Spinal cord (tissue), 10 donors: ENCODE results near the gene CCN5. TPM values are rescaled to one million over a fixed set of nuclear protein-coding genes. Genes with fewer than 3 reads are reported as not detected.

ENCODE experiments used
- DNase-seq, 6 donors: peaks; one replicate each; pipeline versions ENCODE4 v3.0.0 to v3.0.0-alpha.2; 2013 to 2015; ENCODE audit warnings: low spot score in 6 of 6, low read depth in 4 of 6
- H3K27ac ChIP-seq: one replicate; pipeline ENCODE4 v1.5.1; 2013; ENCODE audit warnings: low read depth, low read length, control low read depth
- H3K27me3 ChIP-seq: one replicate; pipeline ENCODE4 v1.6.1; 2013; ENCODE audit warnings: low read length; ENCODE audit not compliant: control insufficient read depth, insufficient read depth
- H3K36me3 ChIP-seq: one replicate; pipeline ENCODE4 v1.6.1; 2013; ENCODE audit warnings: low read length; ENCODE audit not compliant: control insufficient read depth, insufficient read depth
- H3K4me1 ChIP-seq: one replicate; pipeline ENCODE4 v1.6.1; 2013; ENCODE audit warnings: low read length; ENCODE audit not compliant: control insufficient read depth, insufficient read depth
- H3K4me3 ChIP-seq: one replicate; pipeline ENCODE4 v1.5.1; 2013; ENCODE audit warnings: low read depth, low read length, control low read depth
- H3K9me3 ChIP-seq: one replicate; pipeline ENCODE4 v1.6.1; 2013; ENCODE audit warnings: low read length; ENCODE audit not compliant: control insufficient read depth, insufficient read depth
- WGBS: methylation state at CpG from one replicate; pipeline ENCODE4 v1.1.5; 2013; ENCODE audit warnings: missing lambda C conversion rate; ENCODE audit not compliant: insufficient coverage; 5-methylcytosine and 5-hydroxymethylcytosine counted together
- polyA plus RNA-seq, 2 donors: library from polyadenylated mRNA; unstranded; fragments of 120-200 nt; gene quantifications; one replicate each; pipeline ENCODE4 v1.2.1, GENCODE V29; 2013; ENCODE audit not compliant: insufficient read length in 2 of 2
- total RNA-seq, 2 donors: library from RNA; depleted of rRNA in 1 of 2; stranded (reverse); fragments of 120-200 nt in 1 of 2; fragments of >200 nt in 1 of 2; gene quantifications; one replicate each; pipeline versions ENCODE4 v1.2.3 to v1.2.4, GENCODE V29; 2013 to 2014
- donor health status: healthy.

The CCN5 gene
- total and polyA plus RNA-seq, 4 donors = 0.17 to 0.50 (median 0.26) TPM

GRCh38 chr20:44702776-44703175, 12.4 kb upstream of the CCN5 start:
- H3K27ac ChIP-seq = no peak overlapping the region
- WGBS = 42% methylated on average over 8 of the region's 9 CpGs
- H3K4me3 ChIP-seq = no peak overlapping the region
- H3K27me3 ChIP-seq = no peaks in the 10 kb centered on the region
- no peaks in the 10 kb centered on the region for H3K36me3 ChIP-seq
- peaks cover 24% of the 10 kb centered on the region for H3K4me1 ChIP-seq
- DNase-seq = peak in 1 of 6 donors; percentile 76
- no peaks in the 10 kb centered on the region for H3K9me3 ChIP-seq

GRCh38 chr20:44703183-44703925, 11.8 kb upstream of the CCN5 start:
- DNase-seq = no peak
- no peak overlapping the region for H3K27ac ChIP-seq
- peaks cover 24% of the 10 kb centered on the region for H3K4me1 ChIP-seq
- H3K9me3 ChIP-seq = no peaks in the 10 kb centered on the region
- no peaks in the 10 kb centered on the region for H3K27me3 ChIP-seq
- H3K36me3 ChIP-seq = no peaks in the 10 kb centered on the region
- H3K4me3 ChIP-seq = no peak overlapping the region
- 78% methylated on average over 8 of the region's 12 CpGs for WGBS

DNA sequence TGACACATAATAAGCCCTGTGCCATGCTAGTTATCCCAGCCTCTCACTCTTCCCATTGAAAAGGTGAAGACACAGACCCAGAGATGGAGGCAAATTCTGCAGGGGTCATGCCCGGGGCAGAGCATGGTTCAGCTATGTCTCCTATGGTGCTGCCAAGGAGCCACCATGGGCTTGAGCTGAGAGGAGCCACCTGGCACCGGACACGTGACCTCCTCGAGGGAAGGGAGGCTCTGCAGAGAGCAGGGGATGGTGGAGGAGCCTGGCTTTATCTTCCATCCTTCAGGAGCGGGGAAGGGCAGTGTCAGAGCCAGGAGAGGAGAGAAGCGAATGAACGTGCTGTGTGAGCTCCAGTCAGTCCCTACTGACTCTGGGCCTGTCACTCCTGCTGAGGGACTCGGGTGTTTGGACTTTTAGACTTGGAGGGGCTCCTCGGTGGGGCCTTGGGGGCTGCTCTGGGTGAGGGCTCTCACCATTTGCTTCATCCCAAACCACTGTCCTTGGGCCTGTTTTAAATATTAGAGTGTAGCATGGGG, 11.1 kb upstream of the CCN5 start:
- H3K4me1 ChIP-seq = peaks cover 24% of the 10 kb centered on the region
- no peak for DNase-seq
- no peak overlapping the region for H3K4me3 ChIP-seq
- H3K27me3 ChIP-seq = no peaks in the 10 kb centered on the region
- H3K9me3 ChIP-seq = no peaks in the 10 kb centered on the region
- 84% methylated on average over 9 of the region's 9 CpGs for WGBS
- no peaks in the 10 kb centered on the region for H3K36me3 ChIP-seq
- no peak overlapping the region for H3K27ac ChIP-seq

DNA sequence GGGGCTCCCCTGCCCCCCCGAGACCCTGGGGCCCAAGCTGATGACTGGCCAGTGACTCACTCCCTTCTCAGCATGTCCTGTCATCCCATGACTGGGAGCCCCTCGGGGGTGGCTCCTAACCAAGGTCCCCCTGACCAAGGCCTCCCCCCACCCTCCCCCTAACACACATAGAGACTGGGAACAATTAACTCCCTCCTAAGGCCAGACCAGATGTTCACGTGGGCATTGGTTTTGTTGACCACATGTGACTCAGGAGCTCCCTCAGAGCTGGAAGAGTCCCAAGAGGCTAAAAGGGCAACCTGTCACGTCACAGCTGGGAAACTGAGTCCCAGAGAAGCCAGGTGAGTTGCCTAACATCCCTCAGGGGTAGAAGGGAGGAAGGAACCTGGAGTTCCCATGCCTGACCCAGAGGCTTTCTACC, 10.6 kb upstream of the CCN5 start:
- DNase-seq = no peak
- Histone ChIP-seq H3K9me3 (no peaks in the 10 kb centered on the region), H3K4me1 (peaks cover 24% of the 10 kb centered on the region), H3K36me3 (no peaks in the 10 kb centered on the region), H3K27ac (no peak overlapping the region), H3K4me3 (no peak overlapping the region), H3K27me3 (no peaks in the 10 kb centered on the region)
- WGBS = 80% methylated on average over 4 of the region's 4 CpGs

DNA sequence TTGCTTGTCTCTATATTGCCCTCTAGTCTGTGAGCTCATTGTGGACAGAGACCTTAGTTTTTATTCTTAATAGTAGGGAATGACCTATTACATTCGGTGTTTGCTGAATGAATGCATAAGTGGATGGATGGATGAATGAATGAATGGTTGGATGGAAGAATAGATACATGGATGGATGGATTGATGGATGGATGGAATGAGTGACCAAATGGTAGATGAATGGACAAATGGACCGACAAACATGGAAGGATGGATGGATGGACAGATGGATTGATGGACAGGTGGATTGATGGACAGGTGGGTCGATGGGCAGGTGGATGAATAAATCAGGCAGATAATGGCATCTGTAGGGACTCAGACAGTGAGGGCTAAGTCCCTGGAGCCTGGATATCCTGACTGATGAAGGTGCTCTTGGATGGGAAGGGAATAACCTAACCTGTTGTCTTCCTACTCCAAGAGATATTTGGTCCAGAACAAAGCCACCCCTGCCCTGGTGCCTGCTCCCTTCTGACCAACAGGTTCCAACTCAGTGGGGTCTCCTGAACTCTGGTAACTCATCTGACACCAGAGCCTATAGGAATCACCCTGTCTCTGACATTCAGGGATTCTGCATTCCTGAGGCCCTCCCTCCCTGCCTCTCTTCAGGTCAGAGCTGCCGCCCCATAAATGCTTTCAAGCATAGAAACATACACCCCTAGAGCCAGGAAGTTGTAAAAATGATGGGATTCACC, 9.6 kb upstream of the CCN5 start:
- DNase-seq = no peak
- no peak overlapping the region for H3K27ac ChIP-seq
- peaks cover 24% of the 10 kb centered on the region for H3K4me1 ChIP-seq
- no peaks in the 10 kb centered on the region for H3K27me3 ChIP-seq
- no peak overlapping the region for H3K4me3 ChIP-seq
- H3K36me3 ChIP-seq = no peaks in the 10 kb centered on the region
- no peaks in the 10 kb centered on the region for H3K9me3 ChIP-seq
- 72% methylated on average over 3 of the region's 4 CpGs for WGBS

- Histone ChIP-seq H3K27ac (no peak overlapping the region), H3K9me3 (no peaks in the 10 kb centered on the region), H3K4me3 (no peak overlapping the region), H3K4me1 (peaks cover 22% of the 10 kb centered on the region), H3K27me3 (no peaks in the 10 kb centered on the region), H3K36me3 (no peaks in the 10 kb centered on the region)
- WGBS = 34% methylated on average over 9 of the region's 10 CpGs
- DNase-seq = peak in 2 of 6 donors; percentile 31 to 84
Observed at GRCh38 chr20:44706301-44707017, 8.7 kb upstream of the CCN5 start.

GRCh38 chr20:44707018-44707579, 8.1 kb upstream of the CCN5 start:
- Histone ChIP-seq H3K9me3 (no peaks in the 10 kb centered on the region), H3K4me1 (peaks cover 18% of the 10 kb centered on the region), H3K36me3 (no peaks in the 10 kb centered on the region), H3K27me3 (no peaks in the 10 kb centered on the region), H3K27ac (no peak overlapping the region), H3K4me3 (no peak overlapping the region)
- no peak for DNase-seq
- WGBS = 24% methylated on average over 1 of the region's 5 CpGs

- no peak overlapping the region for H3K4me3 ChIP-seq
- H3K36me3 ChIP-seq = no peaks in the 10 kb centered on the region
- DNase-seq = no peak
- peaks cover 8% of the 10 kb centered on the region for H3K4me1 ChIP-seq
- H3K27ac ChIP-seq = no peak overlapping the region
- no peaks in the 10 kb centered on the region for H3K9me3 ChIP-seq
- H3K27me3 ChIP-seq = no peaks in the 10 kb centered on the region
- WGBS = 95% methylated on average over 9 of the region's 11 CpGs
Observed at GRCh38 chr20:44709380-44709779, 5.8 kb upstream of the CCN5 start.

GRCh38 chr20:44709797-44710196, 5.4 kb upstream of the CCN5 start:
- no peak for DNase-seq
- H3K4me1 ChIP-seq = peaks cover 12% of the 10 kb centered on the region
- H3K9me3 ChIP-seq = no peaks in the 10 kb centered on the region
- H3K27me3 ChIP-seq = no peaks in the 10 kb centered on the region
- H3K27ac ChIP-seq = no peak overlapping the region
- peaks cover 3% of the 10 kb centered on the region for H3K36me3 ChIP-seq
- H3K4me3 ChIP-seq = no peak overlapping the region
- 99% methylated on average over 8 of the region's 9 CpGs for WGBS
